ENCODE results near the gene CPVL.

Gene CPVL

GRCh38 chr7:29113384-29114102, 32.8 kb downstream of the CPVL start (continued):
- TF ChIP-seq ZNF596 (tag by site-specific recombination; IDR thresholded peaks at IDR 0.05), result no peak
- TF ChIP-seq ZNF654 (tag by site-specific recombination; IDR thresholded peaks at IDR 0.05; ENCODE audit: low read depth), result peak; percentile 63
- TF ChIP-seq CTCF (tag by site-specific recombination; IDR thresholded peaks at IDR 0.05), result peak; percentile 43; the same call in 1 of the 2 replicates
- no peak for TF ChIP-seq TCF7L2 (IDR thresholded peaks at IDR 0.05; ENCODE audit: borderline replicate concordance, low read depth, low read length)
- peak; percentile 61 for TF ChIP-seq EGR2 (tag by site-specific recombination; IDR thresholded peaks at IDR 0.05; ENCODE audit: low read depth)

- no peak overlapping the region for H3K4me3 ChIP-seq (ENCODE audit: low read depth, low read length)
- peaks cover 4% of the 10 kb centered on the region for H3K4me1 ChIP-seq (ENCODE audit: control insufficient read depth, insufficient read depth, low read length)
- POLR2A ChIA-PET, result no interaction called here
- H3K36me3 ChIP-seq (ENCODE audit: control insufficient read depth in 2 of 2, insufficient read depth in 1 of 2, low read length in 2 of 2), result peaks cover 0 to 14% of the 10 kb centered on the region in 2 experiments; a peak in 1 of 3 replicates
- CTCF ChIA-PET, result interaction anchor here (0.6 to 3.9 kb wide), 10 partner anchors 11 to 1014 kb away, joined by 3 to 42 read pairs (median 8); partner anchors contain the start of gene TRIL
- H3K27ac ChIP-seq (ENCODE audit: extremely low read depth, low read depth, low read length), result no peak overlapping the region
- no peaks in the 10 kb centered on the region for H3K9me3 ChIP-seq (ENCODE audit: control insufficient read depth, insufficient read depth, low read depth, low read length)
- TF ChIP-seq ZNF362 (tag by site-specific recombination; IDR thresholded peaks at IDR 0.05), result no peak
- TF ChIP-seq ZNF610 (tag by site-specific recombination; IDR thresholded peaks at IDR 0.05; ENCODE audit: borderline replicate concordance), result no peak
- TF ChIP-seq ZNF391 (tag by site-specific recombination; IDR thresholded peaks at IDR 0.05; ENCODE audit: borderline replicate concordance, low read depth), result no peak
- no peak for TF ChIP-seq ZNF626 (tag by site-specific recombination; IDR thresholded peaks at IDR 0.05)
- no peak for TF ChIP-seq ZNF2 (tag by site-specific recombination; IDR thresholded peaks at IDR 0.05)
- TF ChIP-seq ZNF350 (tag by site-specific recombination; IDR thresholded peaks at IDR 0.05), result no peak
- no peak for TF ChIP-seq ZNF600 (tag by site-specific recombination; IDR thresholded peaks at IDR 0.05)
- TF ChIP-seq ZNF112 (tag by site-specific recombination; IDR thresholded peaks at IDR 0.05), result no peak
- TF ChIP-seq ZNF140 (tag by site-specific recombination; IDR thresholded peaks at IDR 0.05), result no peak
- no peak for TF ChIP-seq ZNF501 (tag by site-specific recombination; IDR thresholded peaks at IDR 0.05)
Observed at GRCh38 chr7:29112721-29113120, 33.6 kb downstream of the CPVL start.

GRCh38 chr7:29109899-29110298, 36.4 kb downstream of the CPVL start:
- ChIA-PET POLR2A (no interaction called here), CTCF (interaction anchor here (0.6 to 7.9 kb wide), 4 partner anchors 37 to 185 kb away, joined by 3 to 210 read pairs (median 4); no protein-coding TSS in a partner anchor)
- no peaks in the 10 kb centered on the region for H3K9me3 ChIP-seq (ENCODE audit: control insufficient read depth, insufficient read depth, low read depth, low read length)
- H3K36me3 ChIP-seq (ENCODE audit: control insufficient read depth in 2 of 2, insufficient read depth in 1 of 2, low read length in 2 of 2), result peaks cover 0 to 14% of the 10 kb centered on the region in 2 experiments; a peak in 1 of 3 replicates
- H3K27ac ChIP-seq (ENCODE audit: extremely low read depth, low read depth, low read length), result no peak overlapping the region
- no peaks in the 10 kb centered on the region; the same call in 1 of the 2 replicates for H3K4me1 ChIP-seq (ENCODE audit: control insufficient read depth, insufficient read depth, low read length)
- H3K4me3 ChIP-seq (ENCODE audit: low read depth, low read length), result no peak overlapping the region
- TF ChIP-seq ZNF48 (tag by site-specific recombination; IDR thresholded peaks at IDR 0.05) (no peak), ZNF133 (tag by site-specific recombination; IDR thresholded peaks at IDR 0.05) (no peak), ZNF112 (tag by site-specific recombination; IDR thresholded peaks at IDR 0.05) (no peak), ZNF24 (tag by site-specific recombination; IDR thresholded peaks at IDR 0.05) (no peak), ZBTB48 (tag by site-specific recombination; IDR thresholded peaks at IDR 0.05) (no peak), ZNF585B (tag by site-specific recombination; IDR thresholded peaks at IDR 0.05) (no peak), KLF17 (tag by site-specific recombination; IDR thresholded peaks at IDR 0.05) (no peak), ZNF292 (tag by site-specific recombination; IDR thresholded peaks at IDR 0.05; ENCODE audit: borderline replicate concordance, low read depth) (no peak), PRDM4 (tag by site-specific recombination; IDR thresholded peaks at IDR 0.05) (no peak), ZNF350 (tag by site-specific recombination; IDR thresholded peaks at IDR 0.05) (no peak)

Data from HEK293 (cell line).